Neural cell (in vitro differentiated cells): ENCODE results near the gene CCDC9.

Experiments
- CTCF ChIP-seq: fragments of 450-650 bp; IDR thresholded peaks from 2 replicates; pipeline ENCODE4 v1.5.1; 2014; ENCODE audit warnings: antibody characterized with exemption, mild to moderate bottlenecking, moderate library complexity; ENCODE audit not compliant: poor library complexity, severe bottlenecking
- EZH2 ChIP-seq: fragments of 200-600, 300-800 bp; shearing (Covaris generic), sonication (generic); IDR thresholded peaks from 2 replicates; pipeline ENCODE4 v1.6.1; 2014; ENCODE audit warnings: antibody characterized with exemption, low read length, borderline replicate concordance, mild to moderate bottlenecking; ENCODE audit not compliant: insufficient read depth, poor library complexity, severe bottlenecking
- TAF1 ChIP-seq: IDR thresholded peaks from 2 replicates; pipeline ENCODE4 v1.6.1; 2012; ENCODE audit warnings: low read depth

GRCh38 chr19:47228168-47228936 is 28.0 kb upstream of the CCDC9 start:
- TF ChIP-seq CTCF: no peak
- no peak for TF ChIP-seq EZH2
- no peak for TF ChIP-seq TAF1
